Forelimb muscle (tissue), 1 donor: Measurements from ENCODE around the gene HOXA4. TPM values are rescaled to one million over a fixed set of nuclear protein-coding genes. Genes with fewer than 3 reads are reported as not detected.

Experiments
- DNase-seq: peaks from one replicate; pipeline ENCODE4 v3.0.0-alpha.2; 2013; ENCODE audit warnings: low read depth
- polyA plus RNA-seq: library from polyadenylated mRNA; unstranded; fragments of 120-200 nt; gene quantifications from one replicate; pipeline ENCODE4 v1.2.1, GENCODE V29; 2013; ENCODE audit not compliant: insufficient read length

Gene HOXA4
- polyA plus RNA-seq, 1 donor, result 26.4 TPM

GRCh38 chr7:27133409-27134231 is 3.1 kb upstream of the HOXA4 start:
- no peak for DNase-seq

GRCh38 chr7:27132978-27133377 is 2.4 kb upstream of the HOXA4 start:
- DNase-seq, result no peak

- DNase-seq, result no peak
These were observed 1.7 kb upstream of the HOXA4 start for GRCh38 chr7:27132214-27132613.

DNA sequence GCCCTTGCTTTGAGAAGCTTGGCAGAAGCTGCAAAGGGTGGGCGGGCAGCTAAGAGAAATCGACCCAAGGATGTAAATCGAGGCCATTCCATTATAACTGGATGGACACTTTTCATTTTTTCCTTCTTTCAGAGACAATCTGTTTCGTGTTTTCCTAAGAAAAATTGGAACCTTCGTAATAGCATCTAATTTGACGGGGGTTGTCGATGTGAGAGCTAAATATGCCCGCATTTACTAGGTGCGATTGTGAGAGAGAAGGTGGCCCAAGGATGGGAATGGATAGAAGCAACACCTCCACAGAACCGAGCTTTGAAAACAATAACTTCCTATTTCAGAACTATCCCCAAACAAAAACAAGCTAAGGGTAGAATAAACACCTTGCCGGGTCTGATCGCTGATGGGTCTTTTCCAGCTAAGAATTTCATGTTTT is 848 bp upstream of the HOXA4 start:
- no peak for DNase-seq

- no peak for DNase-seq
These were observed 623 bp downstream of the HOXA4 start for GRCh38 chr7:27129729-27130539.

DNA sequence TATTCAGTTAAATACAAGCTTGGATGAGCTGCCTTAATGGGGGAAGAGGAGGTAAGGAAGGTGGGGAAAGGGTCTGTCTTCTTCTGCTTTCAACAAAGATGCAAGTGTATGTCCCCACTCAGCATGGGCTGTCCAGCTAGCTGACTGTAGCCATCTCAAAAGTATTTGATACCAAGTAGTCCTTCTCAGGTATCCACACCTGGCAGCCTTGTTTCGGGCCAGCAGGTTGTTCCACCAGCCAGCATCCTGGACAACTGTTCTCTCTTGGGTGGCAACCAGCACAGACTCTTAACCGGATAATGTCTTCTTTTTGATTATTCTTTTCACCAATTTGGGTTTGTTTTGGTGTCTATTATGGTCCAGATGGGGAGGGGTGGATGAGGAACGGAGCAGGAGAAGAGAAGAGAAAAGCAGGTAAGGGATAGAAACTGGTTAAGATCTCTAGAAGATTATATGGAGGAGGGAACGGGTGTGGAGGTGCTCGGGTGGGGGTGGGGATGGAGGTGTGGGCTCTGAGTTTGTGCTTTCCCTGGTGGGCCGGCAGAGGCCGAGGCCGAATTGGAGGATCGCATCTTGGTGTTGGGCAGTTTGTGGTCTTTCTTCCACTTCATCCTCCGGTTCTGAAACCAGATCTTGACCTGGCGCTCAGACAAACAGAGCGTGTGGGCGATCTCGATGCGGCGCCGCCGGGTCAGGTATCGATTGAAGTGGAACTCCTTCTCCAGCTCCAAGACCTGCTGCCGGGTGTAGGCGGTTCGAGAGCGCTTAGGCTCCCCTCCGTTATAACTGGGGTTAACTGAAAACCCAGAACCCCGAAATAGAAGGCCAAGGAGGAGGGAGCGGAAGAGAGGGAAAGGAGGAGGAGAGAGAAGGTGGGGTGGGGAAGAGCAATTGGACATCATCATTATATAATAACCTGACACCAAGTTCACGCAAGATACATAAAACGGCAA is 1.5 kb downstream of the HOXA4 start:
- no peak for DNase-seq

DNA sequence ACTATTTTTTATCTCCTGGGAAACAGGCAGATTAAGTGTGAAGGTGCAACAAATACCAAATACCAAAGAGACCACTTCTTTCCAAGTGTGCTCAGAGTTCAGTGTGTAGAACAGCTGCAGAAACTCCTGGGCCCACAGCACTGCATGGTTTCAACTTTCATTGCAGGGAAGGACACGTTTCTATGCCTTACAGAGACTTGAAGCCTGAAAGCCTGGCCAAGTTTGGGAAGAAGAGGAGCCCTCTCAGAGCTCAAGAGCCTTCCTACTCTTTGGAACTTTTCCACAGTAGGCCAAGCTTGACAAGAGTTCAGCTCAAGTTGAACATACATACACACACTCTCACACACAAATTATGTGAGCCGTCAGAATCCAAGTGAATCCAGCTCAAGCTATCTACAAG is 2.5 kb downstream of the HOXA4 start:
- DNase-seq, result no peak

GRCh38 chr7:27126596-27127327 is 3.8 kb downstream of the HOXA4 start:
- no peak for DNase-seq

GRCh38 chr7:27125986-27126394 is 4.6 kb downstream of the HOXA4 start:
- DNase-seq, result no peak

- no peak for DNase-seq
These were observed 5.5 kb downstream of the HOXA4 start for GRCh38 chr7:27124902-27125689.

- no peak for DNase-seq
These were observed 6.3 kb downstream of the HOXA4 start for GRCh38 chr7:27124096-27124901.

- no peak for DNase-seq
These were observed 7.0 kb downstream of the HOXA4 start for GRCh38 chr7:27123477-27124053.

DNA sequence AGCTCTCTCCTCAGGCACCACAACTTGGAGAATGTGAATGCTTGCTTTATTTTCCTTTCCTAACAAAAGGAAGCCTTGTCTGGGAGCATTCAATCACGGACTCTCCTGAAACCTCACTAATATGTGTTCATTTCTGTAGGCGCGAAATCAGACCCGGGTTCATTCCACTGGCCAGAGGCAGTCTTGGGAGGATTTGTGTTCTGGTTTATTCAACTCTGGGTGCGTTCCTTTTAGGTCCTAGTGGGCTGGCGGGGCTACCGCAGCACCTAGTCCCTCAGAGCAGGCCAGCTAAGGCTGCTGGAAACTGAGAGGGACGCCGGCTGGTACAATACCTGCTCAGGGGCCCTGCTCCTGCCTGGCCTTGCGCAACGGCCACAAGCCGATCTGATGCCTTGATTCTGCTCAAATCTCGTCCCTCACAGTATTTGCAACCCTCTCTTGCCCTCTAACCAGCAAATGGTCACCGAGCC is 7.5 kb downstream of the HOXA4 start:
- DNase-seq, result no peak

- no peak for DNase-seq
These were observed 8.3 kb downstream of the HOXA4 start for GRCh38 chr7:27122077-27122910.

GRCh38 chr7:27121684-27122076 is 8.9 kb downstream of the HOXA4 start:
- no peak for DNase-seq

- no peak for DNase-seq
These were observed 11.1 kb downstream of the HOXA4 start for GRCh38 chr7:27119412-27119911.

GRCh38 chr7:27118580-27118979 is 12.0 kb downstream of the HOXA4 start:
- no peak for DNase-seq
